GM12865 (cell line): ENCODE results near the gene PLEKHG4B.

Source experiments
- DNase-seq: peaks from one replicate; pipeline ENCODE4 v3.0.0; 2010; ENCODE audit warnings: low read depth
- H3K4me3 ChIP-seq: 2 replicates; pipeline ENCODE4 v1.5.1; 2011; ENCODE audit warnings: mild to moderate bottlenecking, low read depth, low read length, control low read depth
- TF ChIP-seq, protein P1 (sequence below): IDR thresholded peaks from 2 replicates; pipeline ENCODE4 v1.5.1; 2011; ENCODE audit warnings: low read length, control low read depth, low read depth, inconsistent platforms; ENCODE audit not compliant: insufficient read depth; ENCODE audit errors: missing control alignments

Gene PLEKHG4B

DNA sequence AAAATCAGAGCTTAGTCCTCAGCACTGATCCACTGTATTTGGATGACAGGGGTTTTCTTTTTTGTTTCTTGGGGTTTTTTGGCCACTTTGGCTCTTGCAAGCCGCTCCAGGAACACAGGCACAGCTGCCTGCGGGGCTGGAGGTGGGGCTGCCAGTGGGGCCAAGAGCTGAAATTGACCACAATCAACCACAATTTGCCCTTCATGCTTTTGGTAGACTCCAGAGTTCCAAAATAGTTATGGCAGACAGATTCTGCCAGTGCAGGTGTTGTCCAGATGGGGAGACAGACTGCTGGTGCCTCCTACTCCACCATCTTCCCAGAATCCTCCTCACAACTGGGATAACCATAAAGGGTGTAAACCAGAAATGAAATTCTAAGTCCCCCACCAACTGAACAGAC, 36.5 kb downstream of the PLEKHG4B start:
- no peak overlapping the region for H3K4me3 ChIP-seq
- no peak for DNase-seq
- TF ChIP-seq, protein P1, sequence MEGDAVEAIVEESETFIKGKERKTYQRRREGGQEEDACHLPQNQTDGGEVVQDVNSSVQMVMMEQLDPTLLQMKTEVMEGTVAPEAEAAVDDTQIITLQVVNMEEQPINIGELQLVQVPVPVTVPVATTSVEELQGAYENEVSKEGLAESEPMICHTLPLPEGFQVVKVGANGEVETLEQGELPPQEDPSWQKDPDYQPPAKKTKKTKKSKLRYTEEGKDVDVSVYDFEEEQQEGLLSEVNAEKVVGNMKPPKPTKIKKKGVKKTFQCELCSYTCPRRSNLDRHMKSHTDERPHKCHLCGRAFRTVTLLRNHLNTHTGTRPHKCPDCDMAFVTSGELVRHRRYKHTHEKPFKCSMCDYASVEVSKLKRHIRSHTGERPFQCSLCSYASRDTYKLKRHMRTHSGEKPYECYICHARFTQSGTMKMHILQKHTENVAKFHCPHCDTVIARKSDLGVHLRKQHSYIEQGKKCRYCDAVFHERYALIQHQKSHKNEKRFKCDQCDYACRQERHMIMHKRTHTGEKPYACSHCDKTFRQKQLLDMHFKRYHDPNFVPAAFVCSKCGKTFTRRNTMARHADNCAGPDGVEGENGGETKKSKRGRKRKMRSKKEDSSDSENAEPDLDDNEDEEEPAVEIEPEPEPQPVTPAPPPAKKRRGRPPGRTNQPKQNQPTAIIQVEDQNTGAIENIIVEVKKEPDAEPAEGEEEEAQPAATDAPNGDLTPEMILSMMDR, result no peak

DNA sequence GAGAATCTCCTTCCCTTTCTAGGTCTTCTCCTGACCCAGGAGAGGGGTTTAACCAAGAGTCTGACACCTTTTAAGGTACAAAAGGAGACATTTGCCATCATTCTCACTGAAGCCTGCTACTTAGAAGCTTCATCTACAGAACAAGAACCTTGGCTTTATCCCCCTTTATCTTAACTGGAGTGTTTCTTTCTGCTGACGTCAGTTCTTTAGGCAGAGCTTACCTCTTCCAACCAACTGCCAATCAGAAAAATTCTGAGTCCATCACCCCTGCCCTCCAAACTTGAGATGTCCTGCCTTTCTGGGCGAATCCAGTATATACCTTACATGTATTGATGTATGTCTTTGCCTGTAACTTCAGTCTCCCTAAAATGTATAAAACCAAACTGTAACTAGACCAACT, 37.2 kb downstream of the PLEKHG4B start:
- DNase-seq, result no peak
- H3K4me3 ChIP-seq, result no peak overlapping the region
- TF ChIP-seq, protein P1, result no peak

DNA sequence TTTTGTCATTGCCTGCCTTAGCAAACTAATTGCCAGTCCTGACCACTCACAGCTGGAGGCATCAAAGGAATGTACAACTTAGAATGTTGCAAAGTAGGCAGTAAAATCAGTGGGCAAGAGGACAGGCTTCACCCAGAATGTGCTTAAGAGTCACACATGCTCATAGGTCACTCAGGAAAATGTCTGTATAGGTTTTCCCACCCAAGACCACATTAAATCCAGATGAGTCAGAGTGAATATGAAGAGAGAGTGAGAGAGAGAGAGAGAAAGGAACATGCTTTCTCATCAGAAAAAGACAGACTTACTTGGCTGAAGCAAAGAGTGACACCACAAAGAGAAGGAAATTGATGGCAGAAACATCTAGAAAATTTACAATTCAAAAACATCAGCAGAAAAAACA, 37.9 kb downstream of the PLEKHG4B start:
- TF ChIP-seq, protein P1, result no peak
- H3K4me3 ChIP-seq, result no peak overlapping the region
- no peak for DNase-seq

DNA sequence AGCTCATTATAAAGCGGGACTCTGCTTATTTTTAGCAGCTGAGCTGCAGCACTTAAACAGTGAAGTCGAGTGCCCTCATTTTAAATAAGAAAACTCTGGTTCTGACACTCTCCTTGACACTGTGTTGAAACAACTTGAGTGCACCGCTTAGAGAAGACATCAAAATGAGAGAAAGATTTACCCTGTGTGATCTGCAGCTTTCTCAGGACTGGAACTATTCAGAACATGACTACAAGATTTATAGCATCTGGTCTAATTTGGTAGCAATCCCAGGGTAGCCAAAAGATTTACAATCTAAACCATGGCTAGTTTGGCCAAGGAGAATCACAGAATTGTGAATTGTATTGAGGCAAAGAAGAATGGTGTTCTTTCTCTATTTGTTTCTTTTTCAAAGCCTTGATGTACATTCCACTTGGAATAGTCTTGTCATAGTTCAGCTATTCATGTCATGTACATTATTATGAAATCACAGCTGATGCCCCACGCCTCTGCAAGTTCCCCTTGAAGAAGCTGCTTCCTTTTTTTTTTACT, 38.7 kb downstream of the PLEKHG4B start:
- TF ChIP-seq, protein P1, result no peak
- no peak for DNase-seq

DNA sequence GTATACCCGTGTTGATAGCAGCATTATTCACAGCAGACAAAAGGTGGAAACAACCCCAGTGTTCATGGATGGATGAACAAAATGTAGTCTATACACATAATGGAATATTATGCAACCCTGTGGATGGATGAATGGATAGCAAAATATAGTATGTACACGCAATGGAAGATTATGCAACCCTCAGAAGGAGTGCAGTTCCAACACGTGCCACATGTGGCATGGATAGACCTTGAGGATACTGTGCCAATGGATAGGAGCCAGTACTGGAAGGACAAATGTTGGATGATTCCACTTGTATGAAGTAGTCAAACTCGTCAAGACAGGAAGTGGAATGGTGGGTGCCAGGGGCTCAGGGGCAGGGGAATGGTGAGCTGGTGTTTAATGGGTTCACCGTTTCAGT, 44.9 kb downstream of the PLEKHG4B start:
- DNase-seq, result no peak
- no peak overlapping the region for H3K4me3 ChIP-seq
- TF ChIP-seq, protein P1, result no peak

More for the DNA sequence above, 38.7 kb downstream of the PLEKHG4B start:
- H3K4me3 ChIP-seq, result no peak overlapping the region

DNA sequence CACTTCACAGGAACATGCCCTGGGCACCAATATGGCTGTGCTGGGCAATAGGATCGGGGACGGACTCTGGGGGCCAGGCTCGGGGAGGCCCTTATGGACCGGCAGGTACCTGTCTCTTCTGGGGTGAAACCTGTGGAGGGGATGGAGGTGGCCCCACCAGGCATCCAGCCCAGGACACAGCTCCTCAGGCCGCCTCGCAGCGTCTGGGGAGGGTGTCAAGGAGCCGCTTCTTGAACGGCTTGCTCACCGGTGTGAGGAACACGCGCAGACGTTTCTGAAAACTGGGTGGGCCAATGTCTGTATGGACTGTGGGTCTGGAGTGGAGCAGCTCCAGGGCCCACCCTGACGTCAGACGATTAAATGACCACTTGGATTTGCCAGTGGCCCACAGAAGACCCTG, 45.8 kb downstream of the PLEKHG4B start:
- no peak for DNase-seq
- TF ChIP-seq, protein P1, result no peak
- no peak overlapping the region for H3K4me3 ChIP-seq

DNA sequence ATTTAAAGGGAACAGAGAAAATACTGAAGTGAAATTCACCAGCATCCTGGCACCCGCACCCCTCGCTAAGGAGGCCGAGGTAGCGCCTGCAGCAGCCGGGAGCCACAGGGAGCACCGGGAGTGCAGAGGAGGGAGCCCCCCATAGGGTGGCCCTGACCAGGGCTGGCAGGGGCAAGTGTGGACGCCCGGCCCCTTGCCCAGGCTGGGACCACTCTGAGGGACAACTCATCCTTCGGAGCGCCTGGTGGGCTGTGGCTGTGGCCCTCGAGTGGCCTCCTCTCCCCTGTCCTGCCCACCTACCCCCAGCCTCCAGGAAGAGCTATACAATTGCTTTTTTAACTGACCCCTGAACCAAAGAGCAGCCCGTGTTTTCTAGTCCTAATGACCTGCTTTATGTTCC, 47.0 kb downstream of the PLEKHG4B start:
- no peak for DNase-seq
- TF ChIP-seq, protein P1, result no peak
- no peak overlapping the region for H3K4me3 ChIP-seq
